NT2/D1 (cell line): ENCODE results near the gene RGS3.

Experiments used
- SUZ12 ChIP-seq: IDR thresholded peaks from 2 replicates; pipeline ENCODE4 v1.6.1; 2011; ENCODE audit not compliant: insufficient read length, insufficient read depth; ENCODE audit errors: extremely low read depth
- YY1 ChIP-seq: IDR thresholded peaks from 2 replicates; pipeline ENCODE4 v1.6.1; 2011; ENCODE audit not compliant: insufficient read length, insufficient read depth
- ZNF274 ChIP-seq: IDR thresholded peaks from 2 replicates; pipeline ENCODE4 v1.6.1; 2011; ENCODE audit warnings: mild to moderate bottlenecking, low read depth, low read length

DNA sequence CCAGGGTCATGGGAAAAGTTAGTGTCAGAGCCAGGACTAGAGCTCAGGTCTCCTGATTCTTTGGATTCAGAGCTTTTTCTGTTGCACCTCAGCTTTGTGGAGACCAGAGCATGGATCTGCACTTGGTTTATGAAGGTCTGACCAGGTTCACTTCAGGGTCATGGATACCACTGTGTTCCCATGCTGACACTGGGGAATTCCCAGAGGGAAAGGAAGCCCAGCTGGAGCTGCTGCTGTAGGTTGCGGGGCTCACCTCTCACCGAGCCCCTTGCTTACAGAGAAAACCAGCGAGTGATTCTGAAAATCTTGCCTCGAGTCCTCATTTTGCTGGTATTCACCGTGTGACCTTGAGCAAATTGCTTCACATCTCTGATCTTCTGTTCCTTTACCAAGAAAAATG, 83.0 kb downstream of the RGS3 start:
- TF ChIP-seq ZNF274 (no peak), YY1 (no peak), SUZ12 (no peak)
